H9 (cell line): ENCODE results near the gene NACC1. TPM values are rescaled to one million over a fixed set of nuclear protein-coding genes. Genes with fewer than 3 reads are reported as not detected.

Source experiments
- DNase-seq: peaks from one replicate; pipeline ENCODE4 v3.0.0-alpha.2; 2017
- H2AFZ ChIP-seq: one replicate; pipeline ENCODE4 v1.6.1; 2013; ENCODE audit warnings: mild to moderate bottlenecking, low read length, control low read depth, moderate library complexity
- H2AK5ac ChIP-seq: 2 replicates; pipeline ENCODE4 v1.6.1; 2013; ENCODE audit warnings: low read length, control low read depth, mixed read lengths; ENCODE audit not compliant: insufficient read length
- H2BK120ac ChIP-seq: one replicate; pipeline ENCODE4 v1.6.1; 2013; ENCODE audit warnings: low read depth, mild to moderate bottlenecking, low read length, control low read depth, inconsistent platforms; ENCODE audit not compliant: poor library complexity, severe bottlenecking
- H2BK12ac ChIP-seq: 2 replicates; pipeline ENCODE4 v1.6.1; 2013; ENCODE audit warnings: low read length, control low read depth, mixed read lengths, low read depth; ENCODE audit not compliant: insufficient read length
- H2BK15ac ChIP-seq: 2 replicates; pipeline ENCODE4 v1.6.1; 2013; ENCODE audit warnings: low read depth, low read length, control low read depth
- H2BK20ac ChIP-seq: one replicate; pipeline ENCODE4 v1.6.1; 2013; ENCODE audit warnings: low read depth, mild to moderate bottlenecking, low read length, control low read depth, inconsistent platforms; ENCODE audit not compliant: poor library complexity, severe bottlenecking
- H2BK5ac ChIP-seq: 2 replicates; pipeline ENCODE4 v1.6.1; 2013; ENCODE audit warnings: low read length, control low read depth, mixed read lengths; ENCODE audit not compliant: insufficient read length
- H3K14ac ChIP-seq: 2 replicates; pipeline ENCODE4 v1.6.1; 2013; ENCODE audit warnings: low read length, control low read depth; ENCODE audit not compliant: insufficient read depth
- H3K18ac ChIP-seq: 2 replicates; pipeline ENCODE4 v1.6.1; 2013; ENCODE audit warnings: low read depth, mild to moderate bottlenecking, mixed read lengths, low read length, control low read depth; ENCODE audit not compliant: insufficient read length
- H3K23ac ChIP-seq: 2 replicates; pipeline ENCODE4 v1.6.1; 2013; ENCODE audit warnings: low read length, control low read depth, mixed read lengths, low read depth; ENCODE audit not compliant: insufficient read length
- H3K23me2 ChIP-seq: 2 replicates; pipeline ENCODE4 v1.6.1; 2013; ENCODE audit warnings: low read depth, mild to moderate bottlenecking, mixed read lengths, low read length, control low read depth; ENCODE audit not compliant: insufficient read length, poor library complexity, severe bottlenecking
- H3K27ac ChIP-seq: 2 replicates; pipeline ENCODE4 v1.5.1; 2013; ENCODE audit warnings: low read length, control low read depth, mixed read lengths, low read depth; ENCODE audit not compliant: insufficient read length
- H3K27me3 ChIP-seq: 2 replicates; pipeline ENCODE4 v1.6.1; 2013; ENCODE audit warnings: low read length, control low read depth, inconsistent platforms; ENCODE audit not compliant: insufficient read depth
- H3K4ac ChIP-seq: 2 replicates; pipeline ENCODE4 v1.6.1; 2013; ENCODE audit warnings: low read depth, mild to moderate bottlenecking, control low read depth, inconsistent platforms, low read length, moderate library complexity
- H3K4me1 ChIP-seq: 2 replicates; pipeline ENCODE4 v1.6.1; 2013; ENCODE audit warnings: low read length, control low read depth, inconsistent platforms; ENCODE audit not compliant: insufficient read depth
- H3K4me2 ChIP-seq: 2 replicates; pipeline ENCODE4 v1.6.1; 2013; ENCODE audit warnings: low read length, control low read depth, mixed read lengths; ENCODE audit not compliant: insufficient read length, insufficient read depth
- H3K56ac ChIP-seq: 2 replicates; pipeline ENCODE4 v1.6.1; 2013; ENCODE audit warnings: low read depth, mild to moderate bottlenecking, mixed read lengths, low read length, control low read depth; ENCODE audit not compliant: insufficient read length
- H3K79me1 ChIP-seq: 2 replicates; pipeline ENCODE4 v1.6.1; 2013; ENCODE audit warnings: low read depth, mild to moderate bottlenecking, moderate library complexity, low read length, control low read depth, inconsistent platforms; ENCODE audit not compliant: insufficient read depth, poor library complexity, severe bottlenecking
- H3K79me2 ChIP-seq: 2 replicates; pipeline ENCODE4 v1.6.1; 2013; ENCODE audit warnings: low read length, control low read depth, inconsistent platforms; ENCODE audit not compliant: insufficient read depth
- H3K9ac ChIP-seq: 2 replicates; pipeline ENCODE4 v1.6.1; 2013; ENCODE audit warnings: low read length, control low read depth, mixed read lengths; ENCODE audit not compliant: insufficient read length; ENCODE audit errors: extremely low read depth
- H3K9me3 ChIP-seq: one replicate; pipeline ENCODE4 v1.6.1; 2013; ENCODE audit warnings: low read depth, low read length, inconsistent platforms; ENCODE audit not compliant: control insufficient read depth
- H3T11ph ChIP-seq: one replicate; pipeline ENCODE4 v1.6.1; 2013; ENCODE audit warnings: mild to moderate bottlenecking, low read length, control low read depth, inconsistent platforms
- H4K20me1 ChIP-seq: one replicate; pipeline ENCODE4 v1.6.1; 2013; ENCODE audit not compliant: control insufficient read depth, insufficient read length, insufficient read depth
- H4K5ac ChIP-seq: 2 replicates; pipeline ENCODE4 v1.6.1; 2013; ENCODE audit warnings: low read depth, mild to moderate bottlenecking, mixed read lengths, low read length, control low read depth; ENCODE audit not compliant: insufficient read length
- H4K8ac ChIP-seq: replicated peaks from 2 replicates; pipeline ENCODE4 v1.6.1; 2013; ENCODE audit warnings: low read length, control low read depth, mixed read lengths, low read depth; ENCODE audit not compliant: insufficient read length
- H4K91ac ChIP-seq: 2 replicates; pipeline ENCODE4 v1.6.1; 2013; ENCODE audit warnings: low read depth, mild to moderate bottlenecking, moderate library complexity, mixed read lengths, low read length, control low read depth; ENCODE audit not compliant: insufficient read length
- H3K27ac Mint-ChIP-seq, 3 experiments: 2 replicates in 2 of 3; 3 replicates in 1 of 3; pipeline ENCODE4 v1.8.0; 2020 to 2021; ENCODE audit warnings: mixed read lengths in 3 of 3, mild to moderate bottlenecking in 1 of 3, moderate library complexity in 1 of 3
- H3K27me3 Mint-ChIP-seq: 2 replicates; pipeline ENCODE4 v1.8.0; 2021; ENCODE audit warnings: low read depth, mild to moderate bottlenecking, moderate library complexity, mixed read lengths
- H3K36me3 Mint-ChIP-seq, 3 experiments: 2 replicates in 2 of 3; 3 replicates in 1 of 3; pipeline ENCODE4 v1.8.0; 2020 to 2021; ENCODE audit warnings: low read depth in 3 of 3, mixed read lengths in 3 of 3; ENCODE audit not compliant: insufficient read depth in 1 of 3
- H3K4me1 Mint-ChIP-seq, 2 experiments: 2 replicates each; pipeline ENCODE4 v1.8.0; 2020; ENCODE audit warnings: mixed read lengths in 2 of 2
- H3K4me3 Mint-ChIP-seq, 2 experiments: 2 replicates in 1 of 2; 3 replicates in 1 of 2; pipeline ENCODE4 v1.8.0; 2020 to 2021; ENCODE audit warnings: mild to moderate bottlenecking in 2 of 2, mixed read lengths in 2 of 2, moderate library complexity in 1 of 2
- H3K9me3 Mint-ChIP-seq, 2 experiments: 2 replicates in 1 of 2; 3 replicates in 1 of 2; pipeline ENCODE4 v1.8.0; 2020; ENCODE audit warnings: mild to moderate bottlenecking in 2 of 2, mixed read lengths in 2 of 2, moderate library complexity in 1 of 2
- CTCF ChIP-seq: fragments of 200-600 bp; sonication (generic); conservative IDR thresholded peaks from 3 replicates; pipeline ENCODE4 v1.8.0; 2021; ENCODE audit warnings: antibody characterized with exemption, mild to moderate bottlenecking
- WGBS: extraction: QIAGEN DNeasy Blood & Tissue Kit; methylation state at CpG from one replicate; pipeline ENCODE4 v1.1.7; 2013; ENCODE audit warnings: missing lambda C conversion rate, low lambda C conversion rate, mixed read lengths; ENCODE audit not compliant: insufficient read length; ENCODE audit errors: extremely low coverage; 5-methylcytosine and 5-hydroxymethylcytosine counted together
- total RNA-seq: library from RNA; stranded (reverse); gene quantifications from 2 replicates; pipeline ENCODE4 v1.2.1, GENCODE V29; 2021

NACC1 gene
- total RNA-seq, 1 experiment from 2014 or later, result 198 TPM

- Histone ChIP-seq H3K79me2 (peaks cover 62% of the 10 kb centered on the region), H3K18ac (no peak overlapping the region), H3K9ac (no peak overlapping the region), H3K23me2 (peaks cover 11% of the 10 kb centered on the region), H3K27me3 (no peaks in the 10 kb centered on the region), H3T11ph (no peak overlapping the region), H2BK15ac (no peak overlapping the region), H3K56ac (no peak overlapping the region), H2BK5ac (no peak overlapping the region), H3K4ac (no peak overlapping the region), H2AK5ac (no peak overlapping the region), H4K5ac (no peak overlapping the region), H3K4me1 (peaks cover 11% of the 10 kb centered on the region; the same call in 1 of the 2 replicates), H4K91ac (no peak overlapping the region), H3K27ac (no peak overlapping the region), H3K9me3 (no peaks in the 10 kb centered on the region), H3K14ac (no peak overlapping the region), H2AFZ (no peak overlapping the region), H2BK120ac (no peak overlapping the region), H2BK20ac (no peak overlapping the region), H3K4me2 (no peak overlapping the region), H4K8ac (no peak overlapping the region), H4K20me1 (no peaks in the 10 kb centered on the region), H3K23ac (no peak overlapping the region), H2BK12ac (no peak overlapping the region), H3K79me1 (peaks cover 2% of the 10 kb centered on the region)
- H3K36me3 Mint-ChIP-seq, result peaks cover 10 to 53% (median 42%) of the 10 kb centered on the region in 3 experiments; a peak in 6 of 7 replicates
- H3K4me1 Mint-ChIP-seq, result peaks cover 52 to 56% of the 10 kb centered on the region in 2 experiments
- no peak for TF ChIP-seq CTCF
- DNase-seq, result peak; percentile 13
- H3K27me3 Mint-ChIP-seq, result no peaks in the 10 kb centered on the region
- WGBS, result no CpG with 5 or more reads among the region's 9 CpGs
- peaks cover 0 to 1% of the 10 kb centered on the region in 2 experiments; a peak in 2 of 5 replicates for H3K9me3 Mint-ChIP-seq
- peak overlapping the region; percentile 82 to 93 for H3K4me3 Mint-ChIP-seq
- no peak overlapping the region for H3K27ac Mint-ChIP-seq
Measured at GRCh38 chr19:13120031-13120430, 2.0 kb downstream of the NACC1 start.
